Inflammatory macrophage treated with lipopolysaccharide for 4 hours (primary cell): ENCODE measurements around the gene NEU4.

Source experiments
- DNase-seq: peaks from one replicate; pipeline ENCODE4 v3.0.0-alpha.2; 2020

Gene NEU4

GRCh38 chr2:241835611-241836010 lies 26.6 kb downstream of the NEU4 start:
- DNase-seq, result no peak

DNA sequence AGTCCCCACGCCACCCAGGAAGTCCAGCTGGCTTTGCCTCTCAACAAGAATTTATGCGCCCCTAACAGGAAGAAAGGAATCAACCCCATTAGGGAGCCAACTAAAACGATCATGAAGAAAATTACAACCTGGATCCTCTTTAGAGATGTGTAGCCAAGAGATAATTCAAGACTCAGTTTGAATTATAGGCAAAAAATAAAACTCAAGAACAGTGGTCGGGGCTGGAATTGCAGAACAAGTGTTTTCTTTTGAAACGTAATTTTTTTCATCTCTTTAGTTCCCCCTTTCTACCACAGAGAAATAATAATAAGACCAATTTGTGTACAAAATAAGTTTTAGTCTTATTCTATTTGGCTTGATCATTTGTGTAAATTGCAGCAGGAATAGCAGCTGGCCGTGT lies 27.3 kb downstream of the NEU4 start:
- DNase-seq, result no peak

DNA sequence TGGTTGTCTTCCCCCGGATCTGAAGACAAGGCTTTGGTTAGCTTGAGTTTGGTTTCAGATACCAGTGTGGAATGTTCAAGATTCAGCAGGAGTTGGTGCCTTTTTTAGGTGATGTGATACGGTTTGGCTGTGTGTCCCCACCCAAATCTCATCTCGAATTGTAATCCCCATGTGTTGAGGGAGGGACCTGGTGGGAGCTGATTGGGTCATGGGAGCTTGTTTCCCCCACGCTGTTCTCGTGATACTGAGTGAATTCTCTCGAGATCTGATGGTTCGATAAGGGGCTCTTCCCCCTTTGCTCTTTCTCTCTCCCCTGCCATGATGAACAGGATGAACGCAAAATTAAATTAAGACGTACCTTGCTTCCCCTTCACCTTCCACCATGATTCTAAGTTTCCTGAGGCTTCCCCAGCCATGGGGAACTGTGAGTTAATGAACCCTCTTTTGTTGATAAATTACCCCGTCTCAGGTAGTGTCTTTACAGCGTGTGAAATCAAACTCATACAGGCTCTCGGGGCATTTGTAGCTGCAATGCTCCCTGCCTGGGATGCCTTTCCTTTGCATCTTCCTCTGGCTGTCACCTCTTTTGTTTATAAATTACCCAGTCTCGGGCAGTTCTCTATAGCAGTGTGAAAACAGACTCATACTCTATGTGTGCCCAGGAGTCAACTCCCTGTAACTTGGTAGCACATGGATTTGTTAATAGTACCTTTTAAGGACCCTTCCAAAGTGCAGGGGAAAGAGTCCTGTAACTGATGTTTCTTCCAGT lies 28.4 kb downstream of the NEU4 start:
- DNase-seq, result no peak

DNA sequence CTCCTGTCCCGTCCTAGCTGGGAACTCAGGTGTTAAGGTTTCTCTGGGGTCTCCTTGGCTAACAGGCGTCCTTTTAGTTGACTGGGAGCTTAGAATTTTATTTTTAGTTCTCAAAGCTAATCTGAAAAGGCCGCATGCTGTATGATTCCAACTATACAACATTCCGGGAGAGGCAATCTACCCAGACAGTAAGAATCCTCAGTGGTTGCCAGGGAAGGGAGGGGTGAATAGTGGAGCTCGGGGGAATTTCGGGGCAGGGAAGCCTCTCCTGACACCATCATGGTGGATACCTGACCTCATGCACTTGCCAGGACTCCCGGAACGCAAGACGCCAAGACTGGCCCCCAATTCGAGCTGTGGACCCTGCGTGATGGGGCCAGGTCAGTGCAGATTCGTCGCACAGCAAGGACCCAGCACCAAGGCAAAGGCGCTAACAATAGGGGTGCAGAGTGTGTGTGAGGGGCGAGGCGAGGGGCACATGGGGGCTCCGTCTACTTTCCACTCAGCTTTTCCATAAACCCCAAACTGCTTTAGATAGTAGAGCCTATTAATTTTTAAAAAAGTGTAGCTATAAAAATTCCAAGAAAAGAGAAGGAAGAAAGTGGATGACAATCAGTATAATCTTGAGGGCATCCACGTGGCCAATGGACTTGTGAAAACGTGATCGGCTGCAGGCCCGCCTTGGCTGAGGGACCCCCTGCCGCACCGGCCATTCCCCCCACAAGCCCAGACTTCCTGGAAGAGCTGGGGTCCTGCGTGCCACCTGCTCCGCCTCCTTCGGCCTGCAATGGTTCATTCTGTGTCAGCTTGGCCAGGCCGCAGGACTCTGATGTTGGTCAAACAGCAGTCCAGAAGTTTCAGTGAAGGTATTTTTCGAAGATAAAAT lies 32.4 kb downstream of the NEU4 start:
- no peak for DNase-seq

- no peak for DNase-seq
These were observed 33.0 kb downstream of the NEU4 start for GRCh38 chr2:241842067-241842415.

GRCh38 chr2:241842620-241843211 lies 33.7 kb downstream of the NEU4 start:
- peak; percentile 98 for DNase-seq

DNA sequence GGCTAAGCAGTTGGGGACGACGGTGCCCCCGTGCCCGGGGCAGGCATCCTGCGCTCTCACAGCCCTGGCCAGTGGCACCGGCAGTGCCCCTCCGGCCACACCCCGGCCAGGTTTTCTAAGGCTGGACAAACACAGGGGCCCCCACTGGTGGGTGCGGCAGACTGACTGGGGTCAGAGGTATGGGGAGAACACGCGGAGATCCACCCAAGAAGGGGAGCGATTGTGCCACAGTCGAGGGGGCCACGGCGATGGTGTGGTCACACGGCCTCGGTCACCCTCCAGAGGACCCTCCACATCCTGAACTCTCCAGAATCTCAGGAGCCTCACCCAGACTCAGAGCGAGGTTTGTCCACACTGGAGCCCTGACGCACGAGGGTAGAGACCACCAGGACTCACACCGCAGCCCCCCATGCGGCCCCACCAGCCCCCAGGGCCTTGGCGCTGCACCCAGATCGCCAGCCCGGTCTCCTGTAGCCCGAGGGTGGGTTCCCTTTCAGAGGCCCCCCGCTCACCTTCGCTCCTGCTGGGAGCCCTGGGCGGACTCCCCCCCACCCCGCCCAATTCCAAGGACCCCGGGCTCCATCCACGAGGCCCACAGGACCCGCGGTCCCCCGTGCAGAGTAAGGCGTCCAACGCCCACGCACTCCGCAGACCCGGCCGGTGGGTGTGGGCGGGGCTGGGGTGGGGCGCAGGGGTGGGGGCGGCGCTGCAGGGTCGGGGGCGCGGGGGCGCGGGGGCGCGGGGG lies 34.5 kb downstream of the NEU4 start:
- DNase-seq, result no peak

DNA sequence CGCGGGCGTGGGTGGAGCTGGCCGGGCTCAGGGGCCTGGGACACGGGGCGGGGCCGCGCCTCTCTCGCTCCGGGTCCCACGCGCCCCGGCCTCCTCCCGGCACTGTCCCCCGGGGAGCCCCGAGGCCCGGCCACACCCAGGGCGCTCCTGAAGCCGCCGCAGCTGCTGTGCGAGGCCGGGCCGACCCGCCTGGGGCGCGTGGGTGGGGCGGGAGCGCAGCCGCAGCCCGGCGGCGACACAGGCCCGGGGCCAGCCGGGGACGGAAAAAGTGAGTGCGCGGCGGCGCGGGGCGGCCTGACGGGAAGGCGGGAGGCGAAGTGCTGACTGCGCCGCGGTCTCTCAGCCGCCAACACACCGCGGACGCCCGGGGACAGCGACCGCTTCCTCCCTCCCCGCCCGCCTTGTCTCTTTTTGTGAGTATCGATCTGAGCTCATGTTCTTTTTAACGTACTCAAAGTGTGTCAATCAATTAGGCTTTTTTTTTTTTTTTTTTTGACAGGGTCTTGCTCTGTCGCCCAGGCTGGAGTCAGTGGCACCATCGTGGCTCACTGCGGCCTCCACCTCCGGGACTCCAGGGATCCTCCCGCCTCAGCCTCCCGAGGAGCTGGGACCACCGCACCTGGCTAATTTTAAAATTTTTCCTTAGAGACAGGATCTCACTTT lies 35.2 kb downstream of the NEU4 start:
- DNase-seq, result peak; percentile 89

- no peak for DNase-seq
These were observed 36.0 kb downstream of the NEU4 start for GRCh38 chr2:241844831-241845578.

GRCh38 chr2:241846406-241846805 lies 37.4 kb downstream of the NEU4 start:
- no peak for DNase-seq

GRCh38 chr2:241848761-241849615 lies 40.0 kb downstream of the NEU4 start:
- DNase-seq, result no peak

DNA sequence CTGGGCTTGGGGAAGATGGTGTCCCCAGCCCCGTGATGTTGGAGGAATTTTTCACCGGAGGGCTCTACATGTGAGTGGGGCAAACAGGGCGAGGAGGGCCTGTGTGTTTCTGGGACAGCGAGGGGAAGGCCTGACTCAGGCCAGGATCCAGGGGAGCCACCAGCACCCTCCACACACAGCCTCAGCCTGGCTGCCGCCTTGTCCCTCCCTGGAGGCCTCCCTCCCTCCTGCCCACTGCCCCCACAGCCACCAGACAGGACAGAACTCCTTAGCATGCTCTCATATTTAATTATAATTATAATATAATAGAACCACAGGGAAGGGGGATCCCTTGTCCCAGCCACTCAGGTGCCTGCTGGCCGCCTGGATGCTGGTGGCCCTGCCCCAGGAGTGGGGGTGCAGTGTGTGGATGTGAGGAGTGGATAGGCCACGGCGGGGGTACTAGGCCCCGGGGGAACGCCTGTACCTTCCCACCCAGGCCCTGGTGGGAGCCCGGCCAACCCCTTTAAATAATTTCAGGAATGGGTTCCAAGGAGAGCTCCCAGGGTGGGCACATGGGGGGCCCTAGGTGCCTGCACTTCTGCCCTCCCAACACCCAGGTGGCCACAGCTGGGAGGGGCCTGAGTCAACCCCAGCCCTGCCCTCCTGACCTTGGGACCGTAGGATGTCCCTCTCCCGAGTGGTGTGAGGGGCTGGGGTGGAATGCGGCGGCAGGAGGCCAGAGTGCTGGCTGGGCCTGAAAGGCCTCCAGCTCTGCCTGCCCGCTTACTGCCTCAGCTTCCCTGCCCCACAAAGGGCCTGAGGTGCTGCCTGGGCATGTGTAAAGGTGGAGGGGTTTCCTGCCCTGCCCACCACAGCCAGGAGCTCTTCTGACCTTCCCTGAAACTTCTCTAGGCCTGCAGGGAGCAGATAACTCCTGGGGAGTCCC lies 40.9 kb downstream of the NEU4 start:
- DNase-seq, result no peak

DNA sequence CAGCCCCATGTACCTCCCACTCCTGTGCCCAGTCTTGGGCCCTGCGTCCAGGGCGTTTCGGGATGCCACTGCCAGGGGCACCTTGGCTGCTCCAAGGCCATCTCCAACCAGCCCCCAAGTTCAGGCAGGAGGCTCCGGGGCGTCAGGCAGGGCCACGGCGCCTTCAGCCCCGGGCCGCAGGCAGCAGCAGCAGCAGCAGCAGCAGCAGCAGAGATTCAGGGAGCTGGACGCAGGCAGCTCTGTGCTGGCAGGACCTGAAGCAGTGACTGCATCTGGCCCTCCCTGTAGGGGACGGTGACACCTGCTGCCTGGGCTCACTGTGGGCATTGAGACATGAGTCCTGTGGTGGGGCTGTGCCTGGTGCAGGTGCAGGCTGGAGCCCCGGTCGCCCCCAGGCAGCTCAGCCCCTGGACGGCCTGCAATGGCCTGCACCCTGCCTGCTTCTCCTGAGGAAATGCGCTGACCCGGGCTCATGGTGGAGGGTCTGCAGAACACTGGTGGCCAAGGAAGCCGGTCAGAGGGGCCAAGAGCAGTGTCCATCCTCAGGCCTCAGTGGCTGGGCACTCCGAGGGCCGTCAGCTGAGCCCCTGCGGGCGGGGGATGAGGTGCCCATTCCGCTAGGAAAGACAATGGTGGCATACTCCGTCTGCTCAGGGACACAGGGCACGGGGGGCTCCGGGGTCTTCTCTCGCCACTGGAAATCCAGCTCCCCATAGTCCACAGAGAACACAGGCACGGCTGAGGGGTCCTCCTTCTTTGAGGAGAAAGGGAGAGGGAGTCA lies 41.7 kb downstream of the NEU4 start:
- DNase-seq, result no peak

GRCh38 chr2:241851325-241852115 lies 42.5 kb downstream of the NEU4 start:
- no peak for DNase-seq

DNA sequence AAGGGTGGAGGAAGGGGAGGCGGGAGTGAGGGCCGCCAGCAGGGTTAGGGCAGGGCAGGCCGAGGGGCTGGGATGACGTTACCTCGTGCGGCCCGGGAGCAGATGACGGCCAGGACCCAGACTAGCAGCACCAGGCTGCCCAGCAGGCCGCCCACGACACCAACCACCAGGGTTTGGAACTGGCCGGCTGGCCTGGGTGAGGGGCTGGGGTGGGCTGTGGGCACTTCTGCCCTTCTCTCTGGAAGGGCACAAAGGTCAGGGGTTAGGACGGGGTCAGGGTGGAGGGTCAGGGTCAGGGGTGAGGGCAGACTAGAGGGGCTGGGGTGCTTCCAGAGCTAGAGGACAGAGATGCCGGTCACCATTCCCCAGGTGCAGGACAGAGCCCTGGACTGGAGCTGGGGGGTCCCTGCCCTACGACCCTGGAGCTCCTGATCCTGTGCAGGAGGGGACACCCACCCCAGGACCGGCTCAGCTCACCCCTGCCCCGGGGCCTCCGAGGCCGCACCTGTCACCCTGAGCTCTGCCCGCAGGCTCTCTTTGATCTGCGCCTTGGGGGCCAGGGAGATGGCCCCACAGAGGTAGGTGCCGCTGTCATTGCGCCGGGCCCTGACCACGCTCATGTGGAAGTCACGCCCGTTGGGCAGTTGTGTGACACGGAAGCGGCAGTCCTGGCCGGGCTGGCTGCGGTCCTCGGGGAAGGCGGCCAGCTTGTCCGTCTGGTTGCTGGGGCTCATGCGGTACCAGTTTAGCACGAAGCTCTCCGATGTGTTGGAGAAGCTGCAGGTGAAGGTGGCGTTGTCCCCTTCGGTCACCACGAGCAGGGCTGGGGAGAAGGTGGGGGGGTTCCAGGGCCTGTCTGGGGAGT lies 43.4 kb downstream of the NEU4 start:
- DNase-seq, result no peak

- no peak for DNase-seq
These were observed 44.1 kb downstream of the NEU4 start for GRCh38 chr2:241852981-241853631.
